Mucosa of descending colon (tissue), 3 donors: ENCODE data around the gene SH2B2. TPM values are rescaled to one million over a fixed set of nuclear protein-coding genes. Genes with fewer than 3 reads are reported as not detected.
A peak's percentile ranks its signal among the peaks of the same experiment; 100 is the strongest.
"Not testable (repeated sequence)": the region's sequence is repeated elsewhere in the genome, so short reads cannot be mapped to it uniquely, and the experiment has no call there.

Experiments used
- ATAC-seq: fragments of 200-7000 bp; cut with Tn5 transposase; one replicate; pipeline ENCODE4 v1.9.1; 2020; ENCODE audit warnings: mild to moderate bottlenecking, moderate library complexity
- DNase-seq, 3 donors: peaks; one replicate each; pipeline ENCODE4 v3.0.0-alpha.2; 2020
- H3K36me3 ChIP-seq: fragments of 200-600 bp; one replicate; pipeline ENCODE4 v1.8.0; 2021; ENCODE audit warnings: low read depth, mild to moderate bottlenecking
- H3K4me1 ChIP-seq: fragments of 200-600 bp; one replicate; pipeline ENCODE4 v1.8.0; 2021; ENCODE audit warnings: low read depth, mild to moderate bottlenecking
- H3K4me3 ChIP-seq: fragments of 200-600 bp; one replicate; pipeline ENCODE4 v1.8.0; 2021; ENCODE audit warnings: mild to moderate bottlenecking
- H3K9me3 ChIP-seq: fragments of 200-600 bp; one replicate; pipeline ENCODE4 v1.8.0; 2021; ENCODE audit warnings: mild to moderate bottlenecking
- intact Hi-C, 2 donors: fragments of 100-400 bp; cut with DNase I in 1 of 2; cut with micrococcal nuclease in 1 of 2; formaldehyde crosslinking; loops; one replicate each; pipeline versions ENCODE4 v1.11.0 to v1.11.1; 2022; cut with DNase I, micrococcal nuclease
- microRNA-seq: library from miRNA; unstranded; fragments of <30 nt; microRNA quantifications from one replicate; pipeline ENCODE4, GENCODE V29; 2019
- total RNA-seq, 3 donors: library from RNA; stranded (reverse); fragmentation: NEBNext Ultra II Directional in 2 of 3; extraction: Animal tissue kit (Norgen Biotek cat#: 25700) in 2 of 3; gene quantifications; one replicate each; pipeline versions ENCODE4 v1.2.1 to v1.2.4, GENCODE V29; 2021 to 2023
- donor health status: DM: no; HTN: no; CAD: no; lungs with moderate emphysema.
- donor health status: DM: no; HTN: no; CAD: no.
- donor health status: DM: no; HTN: yes; CAD: no.

The SH2B2 gene
- total RNA-seq, 3 donors from 2014 or later: 2.3 to 3.7 (median 2.7) TPM

DNA sequence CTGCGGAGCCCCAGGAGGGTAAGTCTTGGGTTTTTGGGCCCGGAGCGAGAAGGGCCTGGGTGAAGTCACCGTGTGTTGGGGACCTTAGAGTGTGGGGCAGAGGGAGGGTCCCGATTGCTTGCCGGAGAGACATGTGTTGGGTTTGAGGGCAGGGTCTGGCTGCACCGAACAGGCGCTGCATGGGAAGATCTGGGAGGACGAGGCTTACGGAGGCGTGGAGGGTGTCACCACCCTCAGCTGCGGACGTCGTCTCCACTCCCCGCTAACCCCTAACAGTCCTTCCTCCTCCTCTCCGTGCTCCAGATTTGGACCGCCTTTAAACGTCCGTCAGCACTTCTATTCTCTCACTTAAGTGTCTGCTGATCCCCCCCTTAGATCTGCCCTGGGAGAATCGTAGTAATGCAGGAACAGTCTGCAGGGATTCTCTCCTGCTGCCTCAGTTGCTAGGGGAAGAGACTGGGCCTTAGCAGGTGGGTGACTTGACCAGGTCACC lies 77.8 kb downstream of the SH2B2 start:
- ATAC-seq, H3K4me1 ChIP-seq, H3K36me3 ChIP-seq, H3K9me3 ChIP-seq, intact Hi-C loops: not testable (repeated sequence)
- peak overlapping the region; percentile 96 for H3K4me3 ChIP-seq
- peak in 1 of 3 donors; percentile 16 for DNase-seq

- H3K4me3 ChIP-seq, intact Hi-C loops, H3K9me3 ChIP-seq, H3K36me3 ChIP-seq, DNase-seq, H3K4me1 ChIP-seq, ATAC-seq: not testable (repeated sequence)
These were observed 78.7 kb downstream of the SH2B2 start for GRCh38 chr7:102365390-102365789.

DNA sequence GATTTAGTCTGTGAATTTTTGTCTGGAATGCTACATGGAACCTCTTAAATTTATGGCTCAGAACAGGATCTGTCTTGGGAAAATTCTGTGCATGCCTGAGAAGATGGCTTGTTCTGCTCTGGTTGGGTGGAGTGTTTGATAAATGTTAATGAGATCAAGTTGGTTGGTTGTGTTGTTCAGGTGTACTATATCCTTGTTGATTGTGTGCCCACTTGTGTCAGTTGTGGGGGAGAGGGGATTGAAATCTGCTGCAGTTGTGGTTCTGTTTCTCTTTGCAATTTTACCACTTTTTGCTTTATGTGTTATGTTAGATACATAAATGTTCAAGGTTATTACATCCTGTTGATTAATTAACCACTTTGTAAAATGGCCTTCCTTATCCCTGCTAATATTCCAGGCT lies 83.4 kb downstream of the SH2B2 start:
- H3K4me1 ChIP-seq, intact Hi-C loops, H3K36me3 ChIP-seq, H3K9me3 ChIP-seq, H3K4me3 ChIP-seq, DNase-seq, ATAC-seq: not testable (repeated sequence)

Small RNA genes lying within 50 kb of the gene (microRNA-seq; reads per million reads assigned to microRNA genes)
- gene MIR4285: not detected

Other genes with a start within 250 kb of the SH2B2 start
- gene SPDYE6, start 69.6 kb downstream of the SH2B2 start, total RNA-seq: not detected
- 10 to 100 TPM; 15.1 to 24.1 (median 18.6) TPM for gene PRKRIP1, start 109.5 kb downstream of the SH2B2 start, total RNA-seq
- gene ORAI2, start 146.7 kb downstream of the SH2B2 start, total RNA-seq: 1 to 10 TPM; 2.8 to 9.8 (median 7.5) TPM
- 10 to 100 TPM in 1 of 3 donors, 1 to 10 TPM in 2; 8.4 to 11.1 (median 10.0) TPM for gene ALKBH4, start 178.0 kb downstream of the SH2B2 start, total RNA-seq
- gene LRWD1, start 178.1 kb downstream of the SH2B2 start, total RNA-seq: 10 to 100 TPM; 12.7 to 17.6 (median 13.3) TPM
- 10 to 100 TPM; 44.0 to 59.3 (median 45.6) TPM for gene POLR2J, start 192.1 kb downstream of the SH2B2 start, total RNA-seq
- gene RASA4B, start 230.9 kb downstream of the SH2B2 start, total RNA-seq: 10 to 100 TPM in 2 of 3 donors, 1 to 10 TPM in 1; 8.0 to 30.8 (median 12.2) TPM